Posterior vena cava (tissue), 2 donors: ENCODE measurements around the gene CNTN2. TPM values are rescaled to one million over a fixed set of nuclear protein-coding genes. Genes with fewer than 3 reads are reported as not detected.

ENCODE experiments used
- DNase-seq: peaks from one replicate; pipeline ENCODE4 v3.0.0-alpha.2; 2020; ENCODE audit warnings: low spot score
- intact Hi-C, 2 donors: fragments of 100-400 bp; cut with DNase I; formaldehyde crosslinking; loops; one replicate each; pipeline versions ENCODE4 v1.14.1 to v1.14.2; 2022 to 2023
- total RNA-seq, 2 donors: library from RNA; stranded (reverse); fragmentation: NEBNext Ultra II Directional; extraction: Animal tissue kit (Norgen Biotek cat#: 25700); gene quantifications; one replicate each; pipeline ENCODE4 v1.2.1, GENCODE V29; 2021
- donor health status: DM: yes; HTN: yes; CAD: no.
- donor health status: DM: yes; HTN: yes; CAD: no.

Gene CNTN2
- total RNA-seq, 2 donors from 2014 or later, result 0.14 to 0.28 TPM

- no peak for DNase-seq
Observed at GRCh38 chr1:205047764-205048231, 4.8 kb downstream of the CNTN2 start.

DNA sequence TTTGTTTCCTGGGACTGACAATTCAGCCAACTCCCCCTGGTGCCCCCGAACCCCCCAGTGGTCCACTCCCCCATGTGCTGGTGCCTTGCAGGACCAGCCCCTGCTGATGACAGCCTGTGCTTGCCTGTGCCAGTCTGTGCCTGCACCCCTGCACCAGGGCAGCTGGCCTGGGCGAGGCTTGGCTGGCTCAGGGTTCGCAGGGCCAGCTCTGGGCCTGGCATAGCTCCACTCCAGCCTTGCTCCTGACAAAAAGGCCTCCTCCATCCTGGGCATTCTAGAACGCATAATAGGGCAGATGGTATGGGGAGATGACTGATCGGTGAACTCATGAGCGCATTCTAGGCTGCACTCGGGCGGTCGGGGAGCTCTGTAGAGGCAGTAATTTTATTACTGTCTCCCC, 5.4 kb downstream of the CNTN2 start:
- DNase-seq, result no peak
- intact Hi-C loops, result no loop called here

More at GRCh38 chr1:205047764-205048231, 4.8 kb downstream of the CNTN2 start:
- intact Hi-C loops, result no loop called here

GRCh38 chr1:205049479-205049878, 6.5 kb downstream of the CNTN2 start:
- no peak for DNase-seq
- intact Hi-C loops, result no loop called here

GRCh38 chr1:205052690-205053089, 9.7 kb downstream of the CNTN2 start:
- intact Hi-C loops, result no loop called here
- no peak for DNase-seq

GRCh38 chr1:205053296-205053695, 10.3 kb downstream of the CNTN2 start:
- DNase-seq, result no peak
- intact Hi-C loops, result no loop called here

DNA sequence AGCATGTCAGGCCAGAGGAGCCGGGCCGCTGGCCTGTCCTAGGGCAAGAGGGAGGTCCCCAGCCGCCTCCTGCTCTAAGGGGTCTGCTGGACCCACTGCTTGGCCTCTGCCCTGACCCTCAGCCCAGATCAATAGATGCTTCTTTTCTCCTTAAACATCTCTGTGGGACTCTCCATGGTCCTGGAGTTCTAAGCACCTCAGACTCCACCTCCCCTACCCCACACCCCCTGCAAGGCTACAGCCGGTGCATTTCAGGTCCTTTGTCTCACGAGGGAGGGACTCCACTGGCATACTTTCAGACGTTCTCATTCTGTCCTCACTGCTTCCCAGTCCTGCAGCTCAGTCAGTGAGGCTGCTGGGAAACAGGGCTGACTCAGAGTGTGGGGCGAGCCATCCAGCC, 11.0 kb downstream of the CNTN2 start:
- no peak for DNase-seq
- intact Hi-C loops, result no loop called here

DNA sequence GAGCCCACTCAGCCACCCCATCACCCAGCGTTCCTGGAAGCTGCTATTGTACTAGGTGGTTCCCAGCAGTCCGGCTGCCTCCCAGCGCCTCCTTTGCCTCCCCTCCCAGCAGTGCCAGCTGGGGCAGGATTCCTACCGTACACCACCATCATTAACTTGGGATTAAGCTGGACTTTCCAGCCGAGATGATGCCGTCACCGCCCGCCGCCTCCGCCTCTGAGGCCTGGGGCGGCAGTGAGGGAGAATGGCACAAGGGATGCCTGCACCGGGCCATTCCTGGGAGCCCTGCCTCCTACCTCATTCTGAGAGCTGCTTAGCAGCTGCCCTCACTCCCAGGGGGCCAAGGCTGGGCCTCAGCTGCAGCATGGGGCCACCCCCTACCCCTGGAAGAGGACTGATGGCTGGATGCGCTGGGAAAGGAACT, 13.2 kb downstream of the CNTN2 start:
- intact Hi-C loops, result loop anchor here (5.0 kb wide), 2 partner anchors 64 to 1584 kb away; no protein-coding TSS in a partner anchor

DNA sequence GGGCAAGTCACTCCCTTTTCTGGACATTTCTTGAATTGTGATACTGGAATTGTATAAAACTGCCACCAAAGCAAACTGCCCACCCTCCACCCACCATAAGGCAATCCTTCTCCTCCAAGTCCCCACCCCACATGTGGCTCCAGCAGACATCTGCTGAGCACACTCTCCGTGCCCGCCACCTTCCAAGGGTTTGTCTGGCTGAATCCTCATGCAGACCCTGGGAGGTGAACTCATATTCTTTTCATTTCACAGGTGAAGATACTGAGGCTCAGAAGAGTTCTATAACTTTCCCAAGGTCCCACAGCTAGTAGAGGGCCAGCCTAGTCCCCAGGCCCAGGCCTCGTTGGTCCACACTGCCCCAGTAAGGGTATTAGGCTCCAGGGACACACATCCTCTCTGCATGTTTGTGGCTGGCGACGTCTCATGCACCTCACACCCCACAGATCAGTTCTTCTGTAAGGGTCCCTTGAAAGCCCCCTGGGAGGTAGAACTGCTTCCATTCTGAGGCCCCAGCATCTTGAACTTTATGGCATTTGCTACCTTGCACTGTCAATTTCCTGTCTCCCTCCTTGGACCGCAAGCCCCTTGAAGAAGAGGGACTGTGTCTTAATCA, 14.1 kb downstream of the CNTN2 start:
- intact Hi-C loops, result loop anchor here (5.0 kb wide), 2 partner anchors 65 to 1585 kb away; no protein-coding TSS in a partner anchor
- no peak for DNase-seq

More for the DNA sequence above, 13.2 kb downstream of the CNTN2 start:
- DNase-seq, result no peak

DNA sequence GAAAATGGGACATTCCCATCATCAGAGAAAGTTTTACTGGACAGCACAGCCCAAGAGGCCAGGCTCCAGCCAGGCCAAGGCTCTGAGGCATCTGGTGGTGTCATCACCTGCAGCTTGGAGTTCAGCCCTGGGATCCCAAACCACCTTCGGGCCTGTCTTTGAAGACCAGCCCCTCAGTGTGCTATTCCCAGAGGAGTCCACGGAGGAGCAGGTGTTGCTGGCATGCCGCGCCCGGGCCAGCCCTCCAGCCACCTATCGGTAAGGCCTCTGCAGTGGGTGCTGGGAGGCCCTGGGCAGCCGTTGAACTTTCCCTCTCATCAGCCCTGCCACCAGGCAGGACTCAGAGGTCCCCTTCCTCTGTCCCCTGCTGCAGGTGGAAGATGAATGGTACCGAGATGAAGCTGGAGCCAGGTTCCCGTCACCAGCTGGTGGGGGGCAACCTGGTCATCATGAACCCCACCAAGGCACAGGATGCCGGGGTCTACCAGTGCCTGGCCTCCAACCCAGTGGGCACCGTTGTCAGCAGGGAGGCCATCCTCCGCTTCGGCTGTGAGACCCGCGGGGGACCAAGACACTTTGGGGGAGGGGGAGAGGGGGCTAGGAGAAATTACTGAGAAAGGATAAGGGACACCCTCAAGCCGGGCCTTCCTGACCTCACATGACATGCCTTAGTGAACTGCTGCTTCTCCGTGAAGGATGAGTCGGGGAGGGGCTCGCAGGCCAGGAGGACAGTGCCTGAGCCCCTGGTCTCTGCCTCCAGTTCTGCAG, 15.0 kb downstream of the CNTN2 start:
- intact Hi-C loops, result loop anchor here (5.0 kb wide), 2 partner anchors 66 to 1586 kb away; no protein-coding TSS in a partner anchor
- DNase-seq, result no peak

DNA sequence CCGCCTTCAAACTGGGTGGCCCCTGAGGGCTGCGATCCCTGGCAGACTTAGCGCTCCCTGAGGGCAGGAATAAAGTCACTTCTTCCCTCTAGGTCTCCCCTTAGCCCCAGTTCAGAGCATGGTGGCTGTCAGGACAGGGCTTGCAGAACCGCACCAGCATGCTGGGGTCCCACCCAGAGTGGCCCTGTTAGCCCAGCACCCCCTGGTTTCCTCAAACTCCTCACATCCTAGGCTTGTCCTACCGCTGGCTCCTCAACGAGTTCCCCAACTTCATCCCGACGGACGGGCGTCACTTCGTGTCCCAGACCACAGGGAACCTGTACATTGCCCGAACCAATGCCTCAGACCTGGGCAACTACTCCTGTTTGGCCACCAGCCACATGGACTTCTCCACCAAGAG, 15.8 kb downstream of the CNTN2 start:
- intact Hi-C loops, result loop anchor here (5.0 kb wide), 2 partner anchors 67 to 1587 kb away; no protein-coding TSS in a partner anchor
- no peak for DNase-seq

DNA sequence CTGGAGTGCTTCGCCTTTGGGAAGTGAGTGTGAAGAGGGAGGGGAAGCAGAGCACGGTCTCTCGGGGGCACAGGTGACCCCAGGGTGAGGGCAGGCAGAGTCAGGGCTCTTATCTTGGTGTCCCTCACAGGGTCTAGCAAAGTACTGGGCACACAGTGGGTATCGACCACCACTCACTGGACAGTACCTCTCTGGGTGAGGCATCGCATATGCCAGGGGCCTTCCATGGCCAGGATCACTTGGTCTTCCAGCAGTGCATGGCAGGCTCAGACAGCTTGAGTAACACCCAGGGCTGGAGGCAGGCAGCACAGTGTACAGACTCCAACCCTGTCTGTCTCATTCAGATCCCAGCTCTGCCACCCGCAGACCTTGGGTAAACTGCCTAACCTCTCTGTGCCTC, 16.6 kb downstream of the CNTN2 start:
- intact Hi-C loops, result loop anchor here (5.0 kb wide), 3 partner anchors 67 to 1587 kb away; no protein-coding TSS in a partner anchor
- no peak for DNase-seq

- intact Hi-C loops, result loop anchor here in 1 of 2 donors (5.0 kb wide), 1 partner anchor 83 kb away; no protein-coding TSS in a partner anchor
- DNase-seq, result no peak
Observed at GRCh38 chr1:205060746-205061145, 17.7 kb downstream of the CNTN2 start.

GRCh38 chr1:205061227-205061626, 18.2 kb downstream of the CNTN2 start:
- DNase-seq, result no peak

DNA sequence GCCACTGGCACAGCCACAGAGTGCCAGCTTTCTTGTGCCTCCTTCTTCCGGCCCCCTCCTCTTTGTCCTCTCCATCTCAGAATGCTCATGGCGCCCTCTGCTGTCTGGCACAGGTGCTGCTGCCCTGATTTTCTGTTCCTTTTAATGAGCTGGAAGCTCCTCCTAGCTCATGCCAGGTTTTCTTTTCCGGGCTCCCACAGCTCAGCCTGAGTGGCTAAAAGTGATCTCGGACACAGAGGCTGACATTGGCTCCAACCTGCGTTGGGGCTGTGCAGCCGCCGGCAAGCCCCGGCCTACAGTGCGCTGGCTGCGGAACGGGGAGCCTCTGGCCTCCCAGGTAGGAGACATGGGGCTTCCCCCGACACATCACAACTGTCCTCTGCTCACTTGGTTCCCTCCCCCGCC, 18.7 kb downstream of the CNTN2 start:
- DNase-seq, result peak; percentile 89
- intact Hi-C loops, result loop anchor here in 1 of 2 donors (5.0 kb wide), 1 partner anchor 84 kb away; no protein-coding TSS in a partner anchor

More at GRCh38 chr1:205061227-205061626, 18.2 kb downstream of the CNTN2 start:
- intact Hi-C loops, result loop anchor here in 1 of 2 donors (5.0 kb wide), 1 partner anchor 84 kb away; no protein-coding TSS in a partner anchor

DNA sequence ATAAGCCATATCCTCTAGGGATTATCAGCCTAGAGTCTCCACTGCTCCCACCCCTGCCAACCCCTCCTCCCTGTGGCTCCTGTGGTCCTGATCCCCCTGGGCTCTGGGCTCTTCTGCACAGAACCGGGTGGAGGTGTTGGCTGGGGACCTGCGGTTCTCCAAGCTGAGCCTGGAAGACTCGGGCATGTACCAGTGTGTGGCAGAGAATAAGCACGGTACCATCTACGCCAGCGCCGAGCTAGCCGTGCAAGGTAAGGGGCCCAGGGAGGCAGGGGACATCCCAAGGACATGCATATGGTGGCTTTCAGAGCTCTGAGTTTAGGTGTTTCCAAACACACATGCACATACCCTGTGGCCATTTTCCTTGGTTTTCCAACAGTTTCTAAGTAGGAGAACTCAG, 19.3 kb downstream of the CNTN2 start:
- peak; percentile 67 for DNase-seq
- intact Hi-C loops, result loop anchor here in 1 of 2 donors (5.0 kb wide), 1 partner anchor 85 kb away; no protein-coding TSS in a partner anchor

DNA sequence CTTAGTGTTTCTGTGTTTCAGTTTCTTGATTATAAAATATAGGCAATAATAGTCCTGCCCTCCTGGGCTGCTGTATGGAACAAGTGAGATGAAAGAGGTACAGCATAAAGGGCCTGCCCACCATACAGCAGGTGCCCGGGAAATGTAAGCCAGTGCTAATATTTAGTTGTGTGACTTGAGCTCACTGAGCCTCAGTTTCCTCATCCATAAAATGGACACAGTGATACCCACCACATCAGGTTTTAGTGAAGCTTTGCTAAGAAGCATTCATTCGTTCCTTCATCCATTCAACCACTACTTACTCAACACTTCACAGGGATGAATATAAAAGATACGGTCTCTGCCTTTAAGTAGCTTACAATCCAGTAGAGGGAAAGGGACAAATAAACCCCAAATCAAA, 19.9 kb downstream of the CNTN2 start:
- intact Hi-C loops, result loop anchor here in 1 of 2 donors (5.0 kb wide), 1 partner anchor 86 kb away; no protein-coding TSS in a partner anchor
- DNase-seq, result no peak

DNA sequence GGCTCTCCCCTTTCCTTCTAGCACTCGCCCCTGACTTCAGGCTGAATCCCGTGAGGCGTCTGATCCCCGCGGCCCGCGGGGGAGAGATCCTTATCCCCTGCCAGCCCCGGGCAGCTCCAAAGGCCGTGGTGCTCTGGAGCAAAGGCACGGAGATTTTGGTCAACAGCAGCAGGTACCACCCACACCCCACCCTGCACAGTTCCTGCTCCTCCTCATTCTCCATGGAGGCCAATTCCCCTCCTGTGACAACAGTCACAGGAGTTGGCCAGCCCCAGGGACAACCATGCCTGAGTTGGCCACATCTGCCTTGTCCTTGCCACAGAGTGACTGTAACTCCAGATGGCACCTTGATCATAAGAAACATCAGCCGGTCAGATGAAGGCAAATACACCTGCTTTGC, 21.3 kb downstream of the CNTN2 start:
- peak; percentile 50 for DNase-seq
- intact Hi-C loops, result loop anchor here in 1 of 2 donors (5.0 kb wide), 1 partner anchor 87 kb away; no protein-coding TSS in a partner anchor

GRCh38 chr1:205064741-205065316, 21.8 kb downstream of the CNTN2 start:
- intact Hi-C loops, result loop anchor here in 1 of 2 donors (5.0 kb wide), 1 partner anchor 88 kb away; no protein-coding TSS in a partner anchor
- DNase-seq, result peak; percentile 42

- no peak for DNase-seq
- intact Hi-C loops, result no loop called here
Observed at GRCh38 chr1:205065666-205066065, 22.7 kb downstream of the CNTN2 start.
